ENCODE results near the gene PHOSPHO1. TPM values are rescaled to one million over a fixed set of nuclear protein-coding genes. Genes with fewer than 3 reads are reported as not detected.
"Not testable (repeated sequence)": the region's sequence is repeated elsewhere in the genome, so short reads cannot be mapped to it uniquely, and the experiment has no call there.

The PHOSPHO1 gene
- total and polyA plus RNA-seq, 2 experiments from 2014 or later: 0.54 TPM; not detected in 1

DNA sequence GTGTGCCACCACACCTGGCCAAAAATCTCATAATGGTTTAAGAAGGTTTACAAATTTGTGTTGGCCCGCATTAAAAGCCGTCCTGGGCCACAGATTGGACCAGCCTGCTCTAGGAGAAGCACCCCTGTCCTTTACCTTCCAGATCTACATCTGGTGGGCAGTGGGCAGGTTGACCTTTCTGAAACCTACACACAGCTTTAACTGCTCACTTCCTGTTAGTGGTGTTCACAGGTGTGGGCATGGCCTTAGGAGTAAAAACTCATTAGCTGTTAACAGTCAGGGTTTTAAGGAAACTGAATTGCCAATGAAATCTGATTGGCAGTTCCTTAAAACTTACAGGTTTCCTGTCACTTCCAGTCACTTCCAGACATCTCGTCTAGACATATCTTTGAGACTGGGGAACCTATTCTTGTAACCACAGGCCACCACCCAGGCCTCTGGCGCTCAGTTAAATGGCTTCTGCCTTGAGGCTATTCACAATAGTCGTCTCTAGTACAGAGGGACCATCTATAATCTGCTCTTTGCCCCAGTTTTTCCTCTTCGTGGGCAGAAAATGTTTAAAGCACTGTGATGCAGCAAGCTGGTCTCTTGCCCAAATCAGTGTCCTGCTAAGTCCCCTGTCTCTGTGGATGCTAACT, 49.5 kb downstream of the PHOSPHO1 start:
- H4K20me1 ChIP-seq (ENCODE audit: insufficient read depth, poor library complexity, severe bottlenecking): no peaks in the 10 kb centered on the region
- H3K4me1 ChIP-seq (ENCODE audit: insufficient read depth): no peaks in the 10 kb centered on the region
- H3K9me3 ChIP-seq (ENCODE audit: low read depth): no peaks in the 10 kb centered on the region
- 82% methylated on average over 6 of the region's 6 CpGs for WGBS (ENCODE audit: low lambda C conversion rate, missing lambda C conversion rate)
- no peak overlapping the region for H2AFZ ChIP-seq
- no peak overlapping the region for H3K27ac ChIP-seq
- no peak overlapping the region for H3K4me3 ChIP-seq
- H3K9me2 ChIP-seq (replicated peaks; ENCODE audit: insufficient read depth): no peaks in the 10 kb centered on the region
- no peaks in the 10 kb centered on the region for H3K79me2 ChIP-seq
- H3K4me2 ChIP-seq: no peak overlapping the region
- DNase-seq (ENCODE audit: low spot score): no peak
- TF ChIP-seq CTCF (IDR thresholded peaks at IDR 0.05; ENCODE audit: poor library complexity) (no peak), EZH2 (IDR thresholded peaks at IDR 0.05; ENCODE audit: borderline replicate concordance) (no peak), EZH2phosphoT487 (IDR thresholded peaks at IDR 0.05; ENCODE audit: low read depth, severe bottlenecking, unreplicated experiment) (no peak)
- H3K36me3 ChIP-seq (replicated peaks; ENCODE audit: insufficient read depth, low read depth): no peaks in the 10 kb centered on the region
- H3K27me3 ChIP-seq: no peaks in the 10 kb centered on the region

DNA sequence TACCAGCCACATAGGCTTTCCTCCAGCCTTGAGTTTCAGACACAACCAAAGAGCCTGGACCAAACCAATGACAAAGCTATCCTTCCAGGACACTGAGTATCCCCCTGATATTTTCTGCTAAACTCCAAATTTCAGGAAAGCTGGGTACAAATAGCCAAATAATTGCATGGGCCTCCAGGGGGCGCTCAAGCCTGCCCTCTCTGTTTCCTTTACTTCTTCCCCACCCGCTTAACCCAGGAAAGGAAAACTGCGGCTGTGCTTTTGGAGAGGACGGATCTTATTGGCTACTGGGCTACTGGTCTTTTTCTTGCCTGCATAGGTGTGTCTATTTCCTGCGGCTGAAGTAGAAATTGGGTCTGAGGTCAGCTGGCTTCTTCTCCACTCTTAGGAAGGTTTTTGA, 50.3 kb downstream of the PHOSPHO1 start:
- H3K27me3 ChIP-seq: no peaks in the 10 kb centered on the region
- WGBS (ENCODE audit: low lambda C conversion rate, missing lambda C conversion rate): 39% methylated on average over 5 of the region's 5 CpGs
- H3K9me3 ChIP-seq (ENCODE audit: low read depth): no peaks in the 10 kb centered on the region
- no peak overlapping the region for H3K4me3 ChIP-seq
- no peaks in the 10 kb centered on the region for H3K79me2 ChIP-seq
- peak; percentile 35 for DNase-seq (ENCODE audit: low spot score)
- no peak overlapping the region for H2AFZ ChIP-seq
- TF ChIP-seq EZH2phosphoT487 (IDR thresholded peaks at IDR 0.05; ENCODE audit: low read depth, severe bottlenecking, unreplicated experiment) (no peak), CTCF (IDR thresholded peaks at IDR 0.05; ENCODE audit: poor library complexity) (peak; percentile 40)
- H4K20me1 ChIP-seq (ENCODE audit: insufficient read depth, poor library complexity, severe bottlenecking): no peaks in the 10 kb centered on the region
- no peak overlapping the region for H3K27ac ChIP-seq
- H3K36me3 ChIP-seq (replicated peaks; ENCODE audit: insufficient read depth, low read depth): no peaks in the 10 kb centered on the region
- no peaks in the 10 kb centered on the region for H3K9me2 ChIP-seq (replicated peaks; ENCODE audit: insufficient read depth)
- no peak overlapping the region for H3K4me2 ChIP-seq
- H3K4me1 ChIP-seq (ENCODE audit: insufficient read depth): no peaks in the 10 kb centered on the region

DNA sequence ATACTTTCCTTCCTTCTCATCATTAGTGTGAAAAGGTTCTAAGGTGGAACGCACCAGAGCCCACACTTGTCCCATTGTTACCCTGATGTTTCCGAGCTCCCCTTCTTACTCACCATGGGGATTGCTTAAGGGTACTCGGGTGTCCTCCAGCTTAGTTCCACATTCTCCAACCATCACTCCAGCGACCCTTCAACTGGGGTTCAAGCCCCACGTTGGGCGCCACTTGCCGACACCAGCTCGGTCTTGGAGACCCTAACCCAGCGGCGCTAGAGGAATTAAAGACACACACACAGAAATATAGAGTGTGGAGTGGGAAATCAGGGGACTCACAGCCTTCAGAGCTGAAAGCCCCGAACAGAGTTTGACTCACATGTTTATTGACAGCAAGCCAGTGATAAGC, 54.6 kb downstream of the PHOSPHO1 start:
- not testable (repeated sequence) for H3K4me1 ChIP-seq (ENCODE audit: insufficient read depth); H3K4me2 ChIP-seq; H4K20me1 ChIP-seq (ENCODE audit: insufficient read depth, poor library complexity, severe bottlenecking); H2AFZ ChIP-seq; H3K27me3 ChIP-seq; DNase-seq (ENCODE audit: low spot score); H3K36me3 ChIP-seq (replicated peaks; ENCODE audit: insufficient read depth, low read depth); H3K79me2 ChIP-seq; H3K9me3 ChIP-seq (ENCODE audit: low read depth); H3K27ac ChIP-seq; H3K9me2 ChIP-seq (replicated peaks; ENCODE audit: insufficient read depth); H3K4me3 ChIP-seq
- 89% methylated on average over 11 of the region's 11 CpGs for WGBS (ENCODE audit: low lambda C conversion rate, missing lambda C conversion rate)

Other genes with a start within 250 kb of the PHOSPHO1 start
- 42.9 and 50.0 TPM in 2 replicates for gene IGF2BP1, start 233.4 kb downstream of the PHOSPHO1 start, total RNA-seq
- 37.0 and 40.7 TPM in 2 replicates for gene IGF2BP1, start 233.4 kb downstream of the PHOSPHO1 start, polyA plus RNA-seq
- gene B4GALNT2, start 98.0 kb downstream of the PHOSPHO1 start, total RNA-seq: 1.3 and 2.2 TPM in 2 replicates
- gene B4GALNT2, start 98.0 kb downstream of the PHOSPHO1 start, polyA plus RNA-seq: 0.40 and 0.88 TPM in 2 replicates
- 0.96 TPM in 1 of 2 replicates, not detected in the other for gene GNGT2, start 20.2 kb downstream of the PHOSPHO1 start, total RNA-seq
- gene GNGT2, start 20.2 kb downstream of the PHOSPHO1 start, polyA plus RNA-seq: 0.92 TPM in 1 of 2 replicates, not detected in the other
- 0.13 and 0.52 TPM in 2 replicates for gene ABI3, start 20.1 kb downstream of the PHOSPHO1 start, total RNA-seq
- 0.29 and 0.43 TPM in 2 replicates for gene ABI3, start 20.1 kb downstream of the PHOSPHO1 start, polyA plus RNA-seq
- gene ZNF652, start 131.5 kb upstream of the PHOSPHO1 start, total RNA-seq: 46.2 and 55.6 TPM in 2 replicates
- gene ZNF652, start 131.5 kb upstream of the PHOSPHO1 start, polyA plus RNA-seq: 18.5 and 23.0 TPM in 2 replicates
- 114 and 141 TPM in 2 replicates for gene PHB1, start 184.1 kb upstream of the PHOSPHO1 start, total RNA-seq
- gene PHB1, start 184.1 kb upstream of the PHOSPHO1 start, polyA plus RNA-seq: 168 and 171 TPM in 2 replicates

Data from hepatocyte (in vitro differentiated cells).